IMR-90 (cell line): ENCODE results near the gene EHMT1.

Source experiments
- POLR2A ChIP-seq: IDR thresholded peaks from 2 replicates; pipeline ENCODE4 v1.6.1; 2012; ENCODE audit warnings: mild to moderate bottlenecking, low read depth, low read length
- TF ChIP-seq, protein P1 (sequence below): conservative IDR thresholded peaks from 2 replicates; pipeline ENCODE4 v1.5.1; 2012; ENCODE audit warnings: mild to moderate bottlenecking, low read depth, low read length, improper control_type of control experiment

DNA sequence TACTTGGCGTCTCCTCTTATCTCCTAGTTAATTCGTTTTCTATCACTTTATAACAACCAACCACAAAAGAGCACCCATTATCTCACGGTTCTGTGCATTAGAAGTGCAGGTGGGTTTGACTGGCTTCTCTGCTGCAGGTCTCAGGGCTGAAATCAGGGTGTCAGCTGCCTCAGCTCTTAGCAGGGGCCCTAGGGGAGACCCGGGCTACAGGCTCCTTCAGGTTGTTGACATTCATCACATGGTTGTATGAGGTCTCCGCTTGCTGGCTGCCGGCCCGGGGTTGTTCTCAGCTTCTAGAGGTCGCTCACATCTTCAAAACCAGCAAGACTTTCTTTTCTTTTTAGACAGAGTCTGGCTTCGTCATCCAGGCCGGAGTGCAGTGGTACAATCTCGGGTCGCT lies 25.6 kb upstream of the EHMT1 start:
- TF ChIP-seq POLR2A, result no peak
- TF ChIP-seq, protein P1, sequence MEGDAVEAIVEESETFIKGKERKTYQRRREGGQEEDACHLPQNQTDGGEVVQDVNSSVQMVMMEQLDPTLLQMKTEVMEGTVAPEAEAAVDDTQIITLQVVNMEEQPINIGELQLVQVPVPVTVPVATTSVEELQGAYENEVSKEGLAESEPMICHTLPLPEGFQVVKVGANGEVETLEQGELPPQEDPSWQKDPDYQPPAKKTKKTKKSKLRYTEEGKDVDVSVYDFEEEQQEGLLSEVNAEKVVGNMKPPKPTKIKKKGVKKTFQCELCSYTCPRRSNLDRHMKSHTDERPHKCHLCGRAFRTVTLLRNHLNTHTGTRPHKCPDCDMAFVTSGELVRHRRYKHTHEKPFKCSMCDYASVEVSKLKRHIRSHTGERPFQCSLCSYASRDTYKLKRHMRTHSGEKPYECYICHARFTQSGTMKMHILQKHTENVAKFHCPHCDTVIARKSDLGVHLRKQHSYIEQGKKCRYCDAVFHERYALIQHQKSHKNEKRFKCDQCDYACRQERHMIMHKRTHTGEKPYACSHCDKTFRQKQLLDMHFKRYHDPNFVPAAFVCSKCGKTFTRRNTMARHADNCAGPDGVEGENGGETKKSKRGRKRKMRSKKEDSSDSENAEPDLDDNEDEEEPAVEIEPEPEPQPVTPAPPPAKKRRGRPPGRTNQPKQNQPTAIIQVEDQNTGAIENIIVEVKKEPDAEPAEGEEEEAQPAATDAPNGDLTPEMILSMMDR, result no peak
